NCI-H1436 (cell line): ENCODE measurements around the gene PPP3CA.

ENCODE experiments used
- DNase-seq: peaks from one replicate; lab custom pipeline; 2025; lab: John Stamatoyannopoulos, UW

PPP3CA gene

GRCh38 chr4:101049549-101050001, 297.8 kb downstream of the PPP3CA start:
- no peak for DNase-seq

- DNase-seq, result no peak
Observed at GRCh38 chr4:101044766-101045165, 302.6 kb downstream of the PPP3CA start.

GRCh38 chr4:101042847-101043246, 304.5 kb downstream of the PPP3CA start:
- DNase-seq, result no peak

GRCh38 chr4:101040776-101041175, 306.6 kb downstream of the PPP3CA start:
- DNase-seq, result no peak

GRCh38 chr4:101039367-101039766, 308.0 kb downstream of the PPP3CA start:
- DNase-seq, result no peak

GRCh38 chr4:101037938-101038413, 309.4 kb downstream of the PPP3CA start:
- no peak for DNase-seq

GRCh38 chr4:101037249-101037648, 310.1 kb downstream of the PPP3CA start:
- no peak for DNase-seq

- no peak for DNase-seq
Observed at GRCh38 chr4:101035487-101035886, 311.8 kb downstream of the PPP3CA start.

GRCh38 chr4:101033986-101034385, 313.3 kb downstream of the PPP3CA start:
- DNase-seq, result no peak

- no peak for DNase-seq
Observed at GRCh38 chr4:101032541-101032940, 314.8 kb downstream of the PPP3CA start.

- no peak for DNase-seq
Observed at GRCh38 chr4:101031971-101032370, 315.4 kb downstream of the PPP3CA start.

GRCh38 chr4:101028886-101029285, 318.4 kb downstream of the PPP3CA start:
- no peak for DNase-seq

- no peak for DNase-seq
Observed at GRCh38 chr4:101027721-101028120, 319.6 kb downstream of the PPP3CA start.

GRCh38 chr4:101025755-101026154, 321.6 kb downstream of the PPP3CA start:
- DNase-seq, result no peak

GRCh38 chr4:101022151-101023024, 324.9 kb downstream of the PPP3CA start:
- no peak for DNase-seq

GRCh38 chr4:101020956-101021355, 326.4 kb downstream of the PPP3CA start:
- no peak for DNase-seq

- DNase-seq, result no peak
Observed at GRCh38 chr4:101019941-101020401, 327.4 kb downstream of the PPP3CA start.

- DNase-seq, result no peak
Observed at GRCh38 chr4:101019313-101019712, 328.0 kb downstream of the PPP3CA start.

- DNase-seq, result no peak
Observed at GRCh38 chr4:101018836-101019235, 328.5 kb downstream of the PPP3CA start.

- DNase-seq, result no peak
Observed at GRCh38 chr4:101014417-101014816, 332.9 kb downstream of the PPP3CA start.

- no peak for DNase-seq
Observed at GRCh38 chr4:101010987-101011386, 336.3 kb downstream of the PPP3CA start.

- no peak for DNase-seq
Observed at GRCh38 chr4:101009471-101009870, 337.9 kb downstream of the PPP3CA start.

- DNase-seq, result no peak
Observed at GRCh38 chr4:101008503-101008902, 338.8 kb downstream of the PPP3CA start.

- DNase-seq, result no peak
Observed at GRCh38 chr4:101005659-101006058, 341.7 kb downstream of the PPP3CA start.
